Stromal cell of bone marrow (primary cell): ENCODE measurements around the gene CA5A.
"Not testable (repeated sequence)": the region's sequence is repeated elsewhere in the genome, so short reads cannot be mapped to it uniquely, and the experiment has no call there.

Source experiments
- DNase-seq: peaks from one replicate; pipeline ENCODE4 v3.0.0-alpha.2; 2012; ENCODE audit warnings: low read depth

CA5A gene

GRCh38 chr16:87922250-87922871, 14.0 kb downstream of the CA5A start:
- no peak for DNase-seq

- no peak for DNase-seq
These were observed 15.0 kb downstream of the CA5A start for GRCh38 chr16:87921236-87921773.

- DNase-seq: no peak
These were observed 16.7 kb downstream of the CA5A start for GRCh38 chr16:87919681-87919994.

- DNase-seq: peak; percentile 31
These were observed 17.3 kb downstream of the CA5A start for GRCh38 chr16:87918866-87919680.

- peak; percentile 54 for DNase-seq
These were observed 18.0 kb downstream of the CA5A start for GRCh38 chr16:87918338-87918737.

GRCh38 chr16:87917503-87917902, 18.8 kb downstream of the CA5A start:
- no peak for DNase-seq

- no peak for DNase-seq
These were observed 21.5 kb downstream of the CA5A start for GRCh38 chr16:87914812-87915211.

GRCh38 chr16:87914021-87914725, 22.2 kb downstream of the CA5A start:
- DNase-seq: not testable (repeated sequence)

GRCh38 chr16:87912691-87913090, 23.6 kb downstream of the CA5A start:
- not testable (repeated sequence) for DNase-seq

- DNase-seq: peak; percentile 88
These were observed 25.1 kb downstream of the CA5A start for GRCh38 chr16:87911106-87911763.

- DNase-seq: peak; percentile 24
These were observed 27.0 kb downstream of the CA5A start for GRCh38 chr16:87909203-87909935.

GRCh38 chr16:87908101-87908500, 28.2 kb downstream of the CA5A start:
- not testable (repeated sequence) for DNase-seq

- not testable (repeated sequence) for DNase-seq
These were observed 30.8 kb downstream of the CA5A start for GRCh38 chr16:87905521-87905920.

- DNase-seq: not testable (repeated sequence)
These were observed 31.4 kb downstream of the CA5A start for GRCh38 chr16:87904963-87905362.

- DNase-seq: not testable (repeated sequence)
These were observed 35.8 kb downstream of the CA5A start for GRCh38 chr16:87900489-87900888.

- no peak for DNase-seq
These were observed 38.5 kb downstream of the CA5A start for GRCh38 chr16:87897521-87898505.

- not testable (repeated sequence) for DNase-seq
These were observed 39.3 kb downstream of the CA5A start for GRCh38 chr16:87896924-87897520.

- DNase-seq: not testable (repeated sequence)
These were observed 40.0 kb downstream of the CA5A start for GRCh38 chr16:87896176-87896890.

GRCh38 chr16:87895641-87896141, 40.6 kb downstream of the CA5A start:
- DNase-seq: peak; percentile 83
